T47D (cell line): ENCODE results near the gene FOXR1.
"Not testable (repeated sequence)": the region's sequence is repeated elsewhere in the genome, so short reads cannot be mapped to it uniquely, and the experiment has no call there.

ENCODE experiments used
- DNase-seq, 2 experiments: peaks; one replicate each; pipeline versions ENCODE4 v3.0.0 to v3.0.0-alpha.2; 2011 to 2012; ENCODE audit warnings: low read depth in 1 of 2, low spot score in 1 of 2
- JUND ChIP-seq: IDR thresholded peaks from 2 replicates; pipeline ENCODE4 v1.6.1; 2012; ENCODE audit warnings: low read depth
- in situ Hi-C: cut with HindIII; loops from 2 replicates; pipeline ENCODE4 v1.10.0; 2016; ENCODE audit warnings: low sequenced_read_pairs, low pct_unique_long_range_greater_than_20kb

FOXR1 gene

GRCh38 chr11:118956847-118957469 lies 14.6 kb upstream of the FOXR1 start:
- in situ Hi-C loops, result no loop called here
- TF ChIP-seq JUND, result no peak
- no peak for DNase-seq

- DNase-seq, result no peak
- TF ChIP-seq JUND, result no peak
- in situ Hi-C loops, result no loop called here
Measured at GRCh38 chr11:118957549-118957948, 14.0 kb upstream of the FOXR1 start.

GRCh38 chr11:118957968-118958367 lies 13.6 kb upstream of the FOXR1 start:
- in situ Hi-C loops, result no loop called here
- no peak for DNase-seq
- TF ChIP-seq JUND, result no peak

DNA sequence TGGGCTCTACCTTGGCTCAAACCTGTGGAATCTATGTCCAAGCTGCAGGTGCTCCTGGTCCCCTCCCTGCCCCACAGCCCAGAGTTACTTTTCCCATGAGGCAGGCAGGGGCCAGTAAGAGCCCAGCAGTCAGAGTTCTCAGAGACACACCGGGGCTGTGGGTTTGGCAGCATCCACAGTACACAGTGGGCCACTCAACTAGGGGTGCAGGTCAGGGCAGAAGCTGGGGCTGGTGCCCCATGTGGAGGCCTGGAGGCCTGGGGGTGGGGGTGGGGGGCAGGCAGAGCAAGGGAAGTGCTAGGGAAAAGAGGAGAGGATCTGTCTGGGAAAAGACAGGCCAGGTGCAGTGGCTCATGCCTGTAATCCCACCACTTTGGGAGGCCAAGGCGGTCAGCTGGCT lies 13.0 kb upstream of the FOXR1 start:
- DNase-seq, result no peak
- in situ Hi-C loops, result no loop called here

GRCh38 chr11:118961189-118961588 lies 10.4 kb upstream of the FOXR1 start:
- in situ Hi-C loops, result no loop called here
- no peak for TF ChIP-seq JUND
- DNase-seq, result no peak

More for the DNA sequence above, 13.0 kb upstream of the FOXR1 start:
- no peak for TF ChIP-seq JUND

- in situ Hi-C loops, result no loop called here
- DNase-seq, result no peak
- no peak for TF ChIP-seq JUND
Measured at GRCh38 chr11:118961591-118961990, 10.0 kb upstream of the FOXR1 start.

- in situ Hi-C loops, DNase-seq: not testable (repeated sequence)
Measured at GRCh38 chr11:118969508-118969907, 2.1 kb upstream of the FOXR1 start.

- no peak for TF ChIP-seq JUND
- in situ Hi-C loops, result no loop called here
- DNase-seq, result no peak
Measured at GRCh38 chr11:118973985-118974384, 2.4 kb downstream of the FOXR1 start.

DNA sequence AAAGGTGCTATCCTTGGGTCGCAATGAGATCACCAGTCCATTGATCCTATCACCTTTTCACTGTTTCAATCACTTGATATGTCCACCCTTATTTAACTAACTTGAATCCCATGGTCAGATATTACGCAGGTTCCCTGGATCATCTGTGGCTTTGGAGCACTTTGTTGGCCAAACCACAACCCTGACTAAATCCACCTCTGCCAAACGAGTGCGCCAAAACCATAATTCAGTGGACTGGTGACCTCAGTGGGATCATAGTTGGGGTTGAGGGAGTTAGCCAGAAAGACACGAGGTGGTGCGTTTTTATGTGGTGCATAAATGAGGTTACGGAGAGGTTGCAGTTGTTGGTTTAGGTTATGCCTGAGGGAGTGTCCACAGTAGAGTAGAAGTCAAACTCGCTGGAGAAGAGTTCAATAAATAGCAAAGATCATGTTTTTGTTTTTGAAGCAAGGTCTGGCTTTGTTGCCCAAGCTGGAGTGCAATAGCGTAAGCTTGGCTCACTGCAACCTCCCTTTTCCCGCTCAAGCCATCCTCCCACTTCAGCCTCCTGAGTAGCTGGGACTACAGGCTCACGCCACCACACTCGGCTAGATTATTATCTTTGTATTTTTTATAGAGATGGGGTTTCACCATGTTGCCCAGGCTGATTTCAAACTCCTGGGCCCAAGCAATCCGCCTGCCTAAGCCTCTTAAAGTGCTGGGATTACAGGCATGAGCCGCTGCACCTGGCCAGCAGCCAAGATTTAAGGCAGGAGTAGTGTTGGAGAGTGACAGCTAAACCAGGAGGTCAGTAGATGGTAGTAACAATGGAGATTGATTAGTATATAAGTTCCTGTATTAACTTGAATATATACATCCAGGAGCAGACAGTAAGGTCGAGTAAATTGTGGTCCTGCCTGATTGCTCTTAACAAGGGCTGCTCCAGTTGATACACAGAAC lies 4.5 kb downstream of the FOXR1 start:
- DNase-seq, result peak; percentile 43 to 65
- in situ Hi-C loops, result no loop called here
- no peak for TF ChIP-seq JUND

DNA sequence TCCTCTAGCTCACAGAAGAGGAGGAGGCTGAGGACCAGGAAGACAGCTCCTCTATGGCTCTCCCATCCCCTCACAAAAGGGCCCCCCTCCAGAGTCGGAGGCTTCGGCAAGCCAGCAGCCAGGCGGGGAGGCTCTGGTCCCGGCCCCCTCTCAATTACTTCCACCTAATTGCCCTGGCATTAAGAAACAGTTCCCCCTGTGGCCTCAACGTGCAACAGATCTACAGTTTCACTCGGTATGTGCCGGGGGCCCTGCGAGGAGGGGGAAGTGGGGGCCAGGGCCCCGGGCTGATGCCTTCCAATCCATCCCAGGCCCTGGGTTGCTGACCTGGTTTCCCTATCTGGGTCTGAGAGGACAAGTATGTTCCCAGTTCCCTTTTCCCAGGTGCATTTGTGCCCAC lies 7.9 kb downstream of the FOXR1 start:
- TF ChIP-seq JUND, result no peak
- in situ Hi-C loops, result no loop called here
- DNase-seq, result no peak

- DNase-seq, result no peak
- TF ChIP-seq JUND, result no peak
- in situ Hi-C loops, result no loop called here
Measured at GRCh38 chr11:118980191-118980881, 8.8 kb downstream of the FOXR1 start.

GRCh38 chr11:118984337-118984736 lies 12.8 kb downstream of the FOXR1 start:
- DNase-seq, in situ Hi-C loops: not testable (repeated sequence)

- in situ Hi-C loops, result no loop called here
- TF ChIP-seq JUND, result no peak
- no peak for DNase-seq
Measured at GRCh38 chr11:118984825-118985224, 13.3 kb downstream of the FOXR1 start.
